ENCODE measurements around the gene RFX2.
A peak's percentile ranks its signal among the peaks of the same experiment; 100 is the strongest.
"Not testable (repeated sequence)": the region's sequence is repeated elsewhere in the genome, so short reads cannot be mapped to it uniquely, and the experiment has no call there.

Gene RFX2

DNA sequence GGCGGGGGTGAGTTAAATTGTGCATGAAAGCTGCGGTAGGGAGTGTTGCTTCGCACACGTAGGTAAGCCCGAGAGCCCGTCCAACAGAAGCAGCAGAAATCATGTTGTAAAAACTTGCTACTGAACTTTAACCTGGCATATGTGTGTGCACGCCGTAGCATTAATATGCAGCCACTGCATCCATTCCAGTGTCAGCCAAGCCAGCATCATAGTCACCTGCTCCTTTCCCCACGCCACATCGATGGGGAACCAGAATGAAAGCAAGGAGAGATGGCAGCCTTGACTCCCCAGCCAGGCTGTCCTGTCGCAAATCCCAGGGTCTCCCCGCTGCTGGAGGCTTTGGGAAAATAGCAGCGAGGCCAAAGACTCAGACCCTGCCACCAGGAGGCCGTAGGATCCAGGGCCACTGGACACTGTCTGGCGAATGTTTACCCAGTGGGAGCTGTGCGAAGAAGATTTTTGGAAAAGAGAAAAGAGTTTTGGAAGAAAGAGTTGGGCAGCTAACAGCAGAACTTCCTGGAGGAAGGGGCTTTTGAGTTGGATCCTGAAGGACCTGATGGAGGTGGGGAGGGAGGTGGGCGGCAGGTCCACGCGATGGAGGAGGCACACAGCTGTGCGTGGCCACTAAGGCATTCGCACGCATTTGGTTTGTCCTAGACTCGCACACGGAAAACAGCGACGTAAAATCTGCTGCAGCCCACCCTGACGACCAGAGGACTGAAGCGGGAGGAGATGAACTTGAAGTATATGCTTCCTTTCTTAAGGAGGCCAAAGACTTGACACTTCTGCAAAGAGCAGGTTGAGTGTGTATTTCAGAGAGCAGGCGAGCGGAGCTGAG lies 83.7 kb downstream of the RFX2 start:
- Histone ChIP-seq H3K9me3 (ENCODE audit: control insufficient read depth, low read length) (no peaks in the 10 kb centered on the region), H3K27me3 (replicated peaks; ENCODE audit: control insufficient read depth, insufficient read depth, low read length) (no peaks in the 10 kb centered on the region), H3K36me3 (ENCODE audit: control insufficient read depth, insufficient read depth, low read length, severe bottlenecking) (peaks cover 19% of the 10 kb centered on the region), H3K4me1 (ENCODE audit: control insufficient read depth, insufficient read depth, low read length) (peaks cover 31% of the 10 kb centered on the region), H3K9ac (ENCODE audit: low read length) (no peak overlapping the region), H3K4me3 (ENCODE audit: low read length) (no peak overlapping the region)
- DNase-seq (ENCODE audit: low read depth): no peak

DNA sequence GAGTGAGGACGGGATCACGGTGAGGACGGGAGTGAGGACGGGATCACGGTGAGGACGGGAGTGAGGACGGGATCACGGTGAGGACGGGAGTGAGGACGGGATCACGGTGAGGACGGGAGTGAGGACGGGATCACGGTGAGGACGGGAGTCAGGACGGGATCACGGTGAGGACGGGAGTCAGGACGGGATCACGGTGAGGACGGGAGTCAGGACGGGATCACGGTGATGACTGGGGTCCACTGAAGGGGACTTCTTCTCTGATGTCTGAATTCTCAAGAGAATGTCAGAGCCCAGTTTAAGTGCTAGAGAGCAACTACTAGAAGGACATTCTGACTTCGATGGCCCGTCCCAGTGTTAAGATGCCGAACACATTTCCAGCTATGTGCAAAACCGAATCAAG lies 85.5 kb downstream of the RFX2 start:
- H3K9ac ChIP-seq (ENCODE audit: low read length); H3K27me3 ChIP-seq (replicated peaks; ENCODE audit: control insufficient read depth, insufficient read depth, low read length); DNase-seq (ENCODE audit: low read depth); H3K4me3 ChIP-seq (ENCODE audit: low read length); H3K9me3 ChIP-seq (ENCODE audit: control insufficient read depth, low read length): not testable (repeated sequence)
- H3K4me1 ChIP-seq (ENCODE audit: control insufficient read depth, insufficient read depth, low read length): peaks cover 17% of the 10 kb centered on the region
- H3K36me3 ChIP-seq (ENCODE audit: control insufficient read depth, insufficient read depth, low read length, severe bottlenecking): peaks cover 19% of the 10 kb centered on the region

DNA sequence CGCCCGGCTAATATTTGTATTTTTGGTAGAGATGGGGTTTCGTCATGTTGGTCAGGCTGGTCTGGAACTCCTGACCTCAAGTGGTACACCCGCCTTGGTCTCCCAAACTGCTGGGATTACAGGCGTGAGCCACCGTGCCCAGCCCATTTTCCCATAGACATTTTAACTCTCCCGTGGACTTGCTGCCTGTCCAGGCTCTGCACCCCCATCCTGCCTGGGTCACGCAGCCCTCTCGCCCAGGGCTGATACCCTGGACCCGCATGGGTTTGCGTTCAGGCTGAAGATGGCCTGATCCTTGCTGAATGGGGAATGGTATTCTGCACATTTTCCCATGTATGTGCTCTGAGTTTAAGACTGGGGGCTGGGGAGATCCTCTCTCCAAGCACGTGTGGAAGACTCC lies 86.4 kb downstream of the RFX2 start:
- Histone ChIP-seq H3K4me1 (ENCODE audit: control insufficient read depth, insufficient read depth, low read length) (peaks cover 14% of the 10 kb centered on the region), H3K36me3 (ENCODE audit: control insufficient read depth, insufficient read depth, low read length, severe bottlenecking) (peaks cover 19% of the 10 kb centered on the region), H3K9me3 (ENCODE audit: control insufficient read depth, low read length) (no peaks in the 10 kb centered on the region), H3K9ac (ENCODE audit: low read length) (no peak overlapping the region), H3K27me3 (replicated peaks; ENCODE audit: control insufficient read depth, insufficient read depth, low read length) (no peaks in the 10 kb centered on the region), H3K4me3 (ENCODE audit: low read length) (no peak overlapping the region)
- DNase-seq (ENCODE audit: low read depth): no peak

DNA sequence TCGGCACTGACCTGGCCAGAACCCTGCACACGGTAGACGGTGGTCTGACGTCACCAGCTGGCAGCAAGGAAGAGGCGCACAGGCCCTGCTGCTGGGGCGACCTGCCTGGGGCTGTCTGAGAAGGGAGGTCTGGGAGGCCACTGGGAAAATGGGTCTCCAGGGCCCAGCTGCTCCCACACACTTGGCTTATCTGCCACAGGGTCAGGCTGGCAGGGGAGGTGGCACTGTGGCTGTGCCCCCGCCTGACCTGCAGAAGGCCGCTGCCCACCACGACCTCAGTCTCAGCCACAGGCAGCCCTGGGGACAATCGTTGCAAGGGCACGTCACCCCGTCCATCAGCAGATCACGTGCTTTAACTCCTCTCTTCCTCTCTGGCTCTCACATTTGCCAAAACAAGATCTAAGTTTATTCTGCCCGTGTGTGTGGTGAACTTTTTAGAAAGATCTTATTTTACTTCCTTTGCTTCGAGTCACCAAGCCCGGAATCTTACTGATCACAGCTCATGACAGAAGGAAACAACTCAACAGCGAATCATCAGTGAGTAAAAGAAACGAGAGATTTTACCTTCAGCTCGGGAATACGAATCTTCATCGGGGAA lies 87.1 kb downstream of the RFX2 start:
- Histone ChIP-seq H3K27me3 (replicated peaks; ENCODE audit: control insufficient read depth, insufficient read depth, low read length) (no peaks in the 10 kb centered on the region), H3K9me3 (ENCODE audit: control insufficient read depth, low read length) (no peaks in the 10 kb centered on the region), H3K4me1 (ENCODE audit: control insufficient read depth, insufficient read depth, low read length) (peaks cover 14% of the 10 kb centered on the region), H3K9ac (ENCODE audit: low read length) (no peak overlapping the region), H3K36me3 (ENCODE audit: control insufficient read depth, insufficient read depth, low read length, severe bottlenecking) (peaks cover 19% of the 10 kb centered on the region), H3K4me3 (ENCODE audit: low read length) (no peak overlapping the region)
- peak; percentile 45 for DNase-seq (ENCODE audit: low read depth)

DNA sequence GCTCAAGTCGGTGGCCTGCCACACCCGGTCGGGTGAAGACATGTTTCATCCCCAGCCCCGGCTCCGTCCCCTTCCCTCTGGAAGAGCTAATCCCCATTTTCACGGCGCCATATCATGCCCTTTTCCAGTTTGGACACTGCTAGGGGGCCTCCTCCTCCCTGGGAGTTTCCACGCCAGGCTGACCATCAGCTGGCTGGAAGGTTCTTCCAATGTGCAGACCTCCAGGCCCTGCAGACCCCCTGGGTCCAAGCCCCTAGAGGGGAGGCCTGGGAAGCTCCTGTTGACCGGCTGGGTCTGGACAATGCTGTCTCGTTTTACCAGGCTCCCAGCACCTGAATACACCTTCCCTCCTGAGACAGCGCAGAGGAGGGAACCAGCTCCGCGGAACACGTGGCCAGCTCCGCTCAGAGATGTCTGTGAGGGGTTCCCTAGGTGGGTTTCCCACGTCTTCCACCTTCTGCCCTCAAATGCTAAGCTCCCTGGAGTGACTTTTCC lies 87.7 kb downstream of the RFX2 start:
- Histone ChIP-seq H3K36me3 (ENCODE audit: control insufficient read depth, insufficient read depth, low read length, severe bottlenecking) (peaks cover 19% of the 10 kb centered on the region), H3K4me1 (ENCODE audit: control insufficient read depth, insufficient read depth, low read length) (peaks cover 14% of the 10 kb centered on the region), H3K4me3 (ENCODE audit: low read length) (no peak overlapping the region), H3K27me3 (replicated peaks; ENCODE audit: control insufficient read depth, insufficient read depth, low read length) (no peaks in the 10 kb centered on the region), H3K9me3 (ENCODE audit: control insufficient read depth, low read length) (no peaks in the 10 kb centered on the region), H3K9ac (ENCODE audit: low read length) (no peak overlapping the region)
- DNase-seq (ENCODE audit: low read depth): no peak

DNA sequence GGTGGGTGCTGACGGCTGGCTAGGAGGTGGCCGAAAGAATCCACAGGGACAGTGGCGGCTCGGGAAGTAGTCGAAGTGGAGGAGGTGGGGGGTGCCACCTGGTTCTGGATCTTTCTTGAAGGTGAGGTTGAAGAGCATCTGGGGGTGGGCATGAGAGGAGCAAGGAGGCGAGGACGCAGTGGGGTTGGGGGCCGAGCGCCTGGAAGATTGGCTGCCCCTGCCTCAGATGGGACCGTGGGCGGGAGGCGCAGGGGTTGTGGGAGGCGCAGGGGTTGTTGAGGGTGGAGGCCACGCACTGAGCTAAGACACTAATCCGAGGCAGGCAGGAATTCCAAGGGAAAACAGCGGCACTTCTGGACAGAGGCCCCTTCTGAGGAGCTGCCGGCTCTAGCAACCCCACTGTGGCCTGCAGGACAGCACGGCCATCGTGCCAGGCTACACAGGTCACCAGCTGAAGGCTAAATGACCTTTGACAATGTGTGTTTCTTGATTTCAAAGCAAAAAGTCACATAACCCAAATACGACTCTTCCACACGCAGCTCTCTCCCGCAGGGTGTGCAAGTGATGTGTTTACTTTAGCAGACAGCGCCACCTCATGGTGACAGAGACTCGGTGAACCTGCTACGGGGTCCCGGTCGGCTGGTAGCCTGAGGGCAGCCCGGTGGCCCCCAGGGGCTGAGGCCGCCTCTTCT lies 88.3 kb downstream of the RFX2 start:
- DNase-seq (ENCODE audit: low read depth): peak; percentile 76
- no peaks in the 10 kb centered on the region for H3K27me3 ChIP-seq (replicated peaks; ENCODE audit: control insufficient read depth, insufficient read depth, low read length)
- H3K9me3 ChIP-seq (ENCODE audit: control insufficient read depth, low read length): no peaks in the 10 kb centered on the region
- peaks cover 14% of the 10 kb centered on the region for H3K4me1 ChIP-seq (ENCODE audit: control insufficient read depth, insufficient read depth, low read length)
- peaks cover 16% of the 10 kb centered on the region for H3K36me3 ChIP-seq (ENCODE audit: control insufficient read depth, insufficient read depth, low read length, severe bottlenecking)
- H3K9ac ChIP-seq (ENCODE audit: low read length): no peak overlapping the region
- no peak overlapping the region for H3K4me3 ChIP-seq (ENCODE audit: low read length)

DNA sequence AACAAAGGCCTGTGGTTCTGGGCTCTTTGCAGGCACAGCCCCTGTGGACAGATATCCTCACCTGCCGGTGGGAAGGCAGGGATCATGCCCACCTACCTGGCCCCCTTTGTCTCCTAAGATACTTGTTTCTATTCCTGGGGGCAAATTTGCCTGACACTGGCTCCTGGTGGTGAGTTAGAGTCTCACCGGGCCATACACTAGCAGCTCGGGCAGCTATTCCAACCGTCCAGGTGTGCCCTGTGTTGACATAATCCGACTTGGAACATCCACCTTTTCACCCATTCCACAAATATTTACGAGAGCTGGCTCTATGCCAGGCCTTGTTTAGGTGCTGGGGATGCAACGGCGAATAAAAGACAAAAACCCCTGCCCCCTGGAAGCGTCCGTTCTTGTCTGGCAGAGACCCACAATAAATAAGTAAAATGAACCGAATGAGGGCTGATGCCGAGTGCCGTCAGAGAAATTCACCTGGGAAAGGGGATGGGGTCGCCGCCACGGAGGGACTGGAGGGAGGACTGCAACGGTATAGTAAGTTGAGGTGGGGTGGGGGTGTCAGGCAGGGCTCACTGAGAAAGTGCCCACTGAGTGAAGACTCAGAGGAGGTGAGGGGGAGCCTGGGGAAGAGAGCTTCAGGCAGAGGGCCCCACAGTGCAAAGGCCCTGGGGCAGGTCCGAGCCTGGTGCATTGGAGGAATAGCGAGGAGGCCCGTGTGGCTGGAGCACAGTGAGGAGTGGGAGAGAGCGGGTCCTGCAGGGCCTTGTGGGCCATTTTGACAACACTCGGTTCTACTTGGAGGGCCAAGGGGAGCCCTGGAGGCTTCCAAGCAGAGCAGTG lies 89.1 kb downstream of the RFX2 start:
- peaks cover 14% of the 10 kb centered on the region for H3K4me1 ChIP-seq (ENCODE audit: control insufficient read depth, insufficient read depth, low read length)
- H3K4me3 ChIP-seq (ENCODE audit: low read length): no peak overlapping the region
- H3K9ac ChIP-seq (ENCODE audit: low read length): no peak overlapping the region
- no peaks in the 10 kb centered on the region for H3K9me3 ChIP-seq (ENCODE audit: control insufficient read depth, low read length)
- H3K27me3 ChIP-seq (replicated peaks; ENCODE audit: control insufficient read depth, insufficient read depth, low read length): no peaks in the 10 kb centered on the region
- no peak for DNase-seq (ENCODE audit: low read depth)
- H3K36me3 ChIP-seq (ENCODE audit: control insufficient read depth, insufficient read depth, low read length, severe bottlenecking): peaks cover 7% of the 10 kb centered on the region

DNA sequence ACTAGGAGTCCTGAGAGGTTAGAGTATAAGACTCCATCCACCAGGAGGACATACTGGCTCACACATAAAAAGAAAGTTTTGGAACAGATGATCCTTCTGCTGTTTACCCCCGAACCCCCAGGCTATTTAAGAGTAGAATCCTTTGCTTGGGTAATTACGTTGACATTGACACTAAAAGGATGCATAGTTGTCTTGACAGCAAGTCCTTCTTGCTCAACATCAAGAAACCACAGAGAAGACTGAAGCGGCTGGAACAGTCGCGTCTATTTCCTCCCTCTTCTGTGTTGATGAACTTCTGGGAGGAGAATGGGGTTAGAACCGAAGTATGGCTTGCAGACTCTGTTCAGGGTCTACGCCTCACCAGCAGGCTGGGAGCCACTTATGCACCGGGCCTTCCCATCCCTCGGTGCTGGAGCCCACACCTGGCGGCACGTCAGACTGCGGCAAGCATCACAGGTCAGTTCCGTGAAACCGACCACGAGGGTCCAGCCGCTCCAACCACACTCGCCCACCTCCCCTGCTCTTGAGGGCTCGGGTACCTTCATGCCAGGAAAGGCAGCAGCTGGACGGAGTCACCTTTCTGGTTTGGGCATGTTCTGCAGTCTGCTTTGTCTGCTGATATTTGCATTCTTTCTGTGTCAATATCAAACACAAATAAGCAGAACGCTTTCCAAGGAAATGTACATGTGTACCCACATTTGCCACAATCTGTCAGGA lies 90.0 kb downstream of the RFX2 start:
- Histone ChIP-seq H3K4me1 (ENCODE audit: control insufficient read depth, insufficient read depth, low read length) (peaks cover 14% of the 10 kb centered on the region), H3K36me3 (ENCODE audit: control insufficient read depth, insufficient read depth, low read length, severe bottlenecking) (peaks cover 5% of the 10 kb centered on the region), H3K4me3 (ENCODE audit: low read length) (no peak overlapping the region), H3K9me3 (ENCODE audit: control insufficient read depth, low read length) (no peaks in the 10 kb centered on the region), H3K9ac (ENCODE audit: low read length) (no peak overlapping the region), H3K27me3 (replicated peaks; ENCODE audit: control insufficient read depth, insufficient read depth, low read length) (no peaks in the 10 kb centered on the region)
- no peak for DNase-seq (ENCODE audit: low read depth)

DNA sequence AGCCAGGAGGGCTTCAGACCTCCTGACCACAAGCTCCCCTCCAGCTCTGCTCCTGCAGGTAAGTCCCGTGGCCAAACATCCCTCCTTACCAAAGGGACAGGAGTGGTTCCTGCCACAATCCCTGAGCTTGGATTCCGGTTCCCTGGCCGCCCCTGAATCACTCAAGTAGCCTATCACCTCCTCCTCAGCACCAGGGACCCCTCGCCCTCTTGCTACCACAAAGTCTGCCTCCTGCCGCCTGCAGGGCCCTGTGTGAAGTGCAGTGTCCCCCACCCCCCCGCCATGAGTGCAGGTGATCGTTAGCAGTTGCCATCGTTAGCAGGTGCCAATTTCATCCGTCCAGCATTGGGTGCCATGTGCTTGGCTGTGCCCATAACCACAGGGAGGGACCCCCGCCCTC lies 91.5 kb downstream of the RFX2 start:
- Histone ChIP-seq H3K4me1 (ENCODE audit: control insufficient read depth, insufficient read depth, low read length) (peaks cover 14% of the 10 kb centered on the region), H3K36me3 (ENCODE audit: control insufficient read depth, insufficient read depth, low read length, severe bottlenecking) (no peaks in the 10 kb centered on the region), H3K9me3 (ENCODE audit: control insufficient read depth, low read length) (no peaks in the 10 kb centered on the region), H3K27me3 (replicated peaks; ENCODE audit: control insufficient read depth, insufficient read depth, low read length) (no peaks in the 10 kb centered on the region), H3K4me3 (ENCODE audit: low read length) (no peak overlapping the region), H3K9ac (ENCODE audit: low read length) (no peak overlapping the region)
- no peak for DNase-seq (ENCODE audit: low read depth)

DNA sequence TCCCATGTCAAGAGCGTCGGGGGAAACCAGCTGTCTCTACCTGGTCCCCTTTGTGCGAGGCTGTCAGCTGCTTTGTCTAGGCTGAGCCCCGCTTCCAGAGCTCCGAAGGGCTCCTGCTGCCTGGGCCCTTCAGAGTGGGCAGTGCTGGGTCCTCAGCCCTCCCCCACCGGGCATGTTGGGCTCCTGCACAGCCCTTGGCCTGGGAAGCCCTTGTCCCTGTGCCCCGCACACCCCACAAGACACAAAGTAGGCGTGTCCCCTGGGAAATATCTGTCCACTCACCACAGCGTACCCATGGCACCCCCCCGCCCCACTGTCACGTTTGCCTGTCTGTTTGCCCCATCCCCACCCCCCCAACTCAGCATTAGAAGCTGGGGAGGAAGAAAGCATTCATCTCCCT lies 92.7 kb downstream of the RFX2 start:
- no peak for DNase-seq (ENCODE audit: low read depth)
- Histone ChIP-seq H3K4me3 (ENCODE audit: low read length) (no peak overlapping the region), H3K27me3 (replicated peaks; ENCODE audit: control insufficient read depth, insufficient read depth, low read length) (no peaks in the 10 kb centered on the region), H3K9me3 (ENCODE audit: control insufficient read depth, low read length) (no peaks in the 10 kb centered on the region), H3K9ac (ENCODE audit: low read length) (no peak overlapping the region), H3K36me3 (ENCODE audit: control insufficient read depth, insufficient read depth, low read length, severe bottlenecking) (no peaks in the 10 kb centered on the region), H3K4me1 (ENCODE audit: control insufficient read depth, insufficient read depth, low read length) (peaks cover 5% of the 10 kb centered on the region)

Data from adipocyte (in vitro differentiated cells).